WTC11 (cell line): ENCODE data around the gene CACNA2D4. TPM values are rescaled to one million over a fixed set of nuclear protein-coding genes. Genes with fewer than 3 reads are reported as not detected.

Experiments used
- ATAC-seq: fragments of 200-7000 bp; cut with Tn5 transposase; 2 replicates; pipeline ENCODE4 v1.10.0; 2021; ENCODE audit warnings: mild to moderate bottlenecking, moderate library complexity
- CTCF ChIA-PET: fragments of 300-600 bp; sonication (Branson Sonifier 250); formaldehyde crosslinking; loops from one replicate; lab custom pipeline; 2021; ENCODE audit warnings: antibody characterized with exemption; lab: Charles Lee
- POLR2A ChIA-PET: fragments of 350-600 bp; sonication (Branson Sonifier 250); formaldehyde crosslinking; loops from one replicate; lab custom pipeline; 2021; ENCODE audit warnings: antibody characterized with exemption; lab: Charles Lee
- DNase-seq: peaks from one replicate; pipeline ENCODE4 v3.0.0; 2021; ENCODE audit warnings: low spot score
- H3K27ac Mint-ChIP-seq: 2 replicates; pipeline ENCODE4 v1.8.0; 2021; ENCODE audit warnings: mixed read lengths
- H3K27me3 Mint-ChIP-seq: 2 replicates; pipeline ENCODE4 v1.8.0; 2021; ENCODE audit warnings: low read depth, mild to moderate bottlenecking, moderate library complexity, mixed read lengths
- H3K36me3 Mint-ChIP-seq: 2 replicates; pipeline ENCODE4 v1.8.0; 2021; ENCODE audit warnings: mixed read lengths
- H3K4me1 Mint-ChIP-seq: 2 replicates; pipeline ENCODE4 v1.8.0; 2022; ENCODE audit warnings: mixed read lengths
- H3K4me3 Mint-ChIP-seq: 2 replicates; pipeline ENCODE4 v1.8.0; 2021; ENCODE audit warnings: mild to moderate bottlenecking, moderate library complexity, mixed read lengths
- H3K9me3 Mint-ChIP-seq: 2 replicates; pipeline ENCODE4 v1.8.0; 2021; ENCODE audit warnings: mixed read lengths
- ATF1 ChIP-seq: sonication (generic); formaldehyde crosslinking; IDR thresholded peaks from 2 replicates; pipeline ENCODE4 v1.8.1; 2023; ENCODE audit warnings: mild to moderate bottlenecking, moderate library complexity, missing genetic modification reagents
- ATF3 ChIP-seq: sonication (generic); formaldehyde crosslinking; conservative IDR thresholded peaks from 2 replicates; pipeline ENCODE4 v1.8.1; 2022; ENCODE audit warnings: mild to moderate bottlenecking, missing genetic modification reagents
- EMX1 ChIP-seq: fragments of 250-450 bp; sonication (Bioruptor Pico); IDR thresholded peaks from 2 replicates; pipeline ENCODE4 v1.8.0; 2021; ENCODE audit warnings: mild to moderate bottlenecking
- ETV6 ChIP-seq: sonication (generic); formaldehyde crosslinking; IDR thresholded peaks from 2 replicates; pipeline ENCODE4 v1.8.1; 2022; ENCODE audit warnings: mild to moderate bottlenecking, missing genetic modification reagents
- FOXJ3 ChIP-seq: sonication (generic); formaldehyde crosslinking; IDR thresholded peaks from 2 replicates; pipeline ENCODE4 v1.9.0; 2021; ENCODE audit warnings: missing genetic modification reagents, mild to moderate bottlenecking, borderline replicate concordance
- GABPB1 ChIP-seq: sonication (generic); formaldehyde crosslinking; IDR thresholded peaks from 2 replicates; pipeline ENCODE4 v1.8.1; 2023; ENCODE audit warnings: mild to moderate bottlenecking, missing genetic modification reagents
- JUN ChIP-seq: sonication (generic); formaldehyde crosslinking; IDR thresholded peaks from 2 replicates; pipeline ENCODE4 v1.8.0; 2023; ENCODE audit warnings: mild to moderate bottlenecking, missing genetic modification reagents
- MXD4 ChIP-seq: fragments of 250-450 bp; sonication (Bioruptor Pico); IDR thresholded peaks from 2 replicates; pipeline ENCODE4 v1.8.0; 2021; ENCODE audit warnings: mild to moderate bottlenecking, moderate library complexity, borderline replicate concordance
- MYBL2 ChIP-seq: sonication (generic); formaldehyde crosslinking; IDR thresholded peaks from 2 replicates; pipeline ENCODE4 v1.8.1; 2023; ENCODE audit warnings: mild to moderate bottlenecking, moderate library complexity, missing genetic modification reagents
- OVOL2 ChIP-seq: fragments of 250-450 bp; sonication (Bioruptor Pico); IDR thresholded peaks from 2 replicates; pipeline ENCODE4 v1.9.0; 2021; ENCODE audit warnings: mild to moderate bottlenecking, borderline replicate concordance
- PRRX2 ChIP-seq: fragments of 250-450 bp; sonication (Bioruptor Pico); IDR thresholded peaks from 2 replicates; pipeline ENCODE4 v1.8.0; 2021; ENCODE audit warnings: mild to moderate bottlenecking
- TP53 ChIP-seq: sonication (generic); formaldehyde crosslinking; IDR thresholded peaks from 2 replicates; pipeline ENCODE4 v1.8.1; 2023; ENCODE audit warnings: mild to moderate bottlenecking, missing genetic modification reagents
- USF1 ChIP-seq: sonication (generic); formaldehyde crosslinking; IDR thresholded peaks from 2 replicates; pipeline ENCODE4 v1.8.0; 2022; ENCODE audit warnings: mild to moderate bottlenecking, missing genetic modification reagents
- ZNF396 ChIP-seq: fragments of 250-450 bp; sonication (Bioruptor Pico); IDR thresholded peaks from 2 replicates; pipeline ENCODE4 v1.8.0; 2021; ENCODE audit warnings: mild to moderate bottlenecking, moderate library complexity, borderline replicate concordance
- ZNF512 ChIP-seq: sonication (generic); formaldehyde crosslinking; IDR thresholded peaks from 2 replicates; pipeline ENCODE4 v1.8.1; 2022; ENCODE audit warnings: missing genetic modification reagents, borderline replicate concordance
- total RNA-seq: library from RNA; stranded (reverse); gene quantifications from 3 replicates; pipeline ENCODE4 v1.2.3, GENCODE V29; 2021
- TF ChIP-seq, protein P1 (sequence below): sonication (generic); formaldehyde crosslinking; IDR thresholded peaks from 2 replicates; pipeline ENCODE4 v1.8.1; 2023; ENCODE audit warnings: mild to moderate bottlenecking, missing genetic modification reagents, moderate library complexity
- TF ChIP-seq, protein P2 (sequence below): sonication (generic); formaldehyde crosslinking; IDR thresholded peaks from 2 replicates; pipeline ENCODE4 v1.8.1; 2023; ENCODE audit warnings: mild to moderate bottlenecking, missing genetic modification reagents, moderate library complexity
- TF ChIP-seq, protein P3 (sequence below): sonication (generic); formaldehyde crosslinking; IDR thresholded peaks from 2 replicates; pipeline ENCODE4 v1.8.1; 2023; ENCODE audit warnings: mild to moderate bottlenecking, missing genetic modification reagents, borderline replicate concordance

CACNA2D4 gene
- total RNA-seq, 1 experiment from 2014 or later = 0.04 TPM

GRCh38 chr12:1839464-1839863 lies 79.0 kb downstream of the CACNA2D4 start:
- H3K4me1 Mint-ChIP-seq = peaks cover 34% of the 10 kb centered on the region

GRCh38 chr12:1838994-1839365 lies 79.5 kb downstream of the CACNA2D4 start:
- no peaks in the 10 kb centered on the region for H3K27me3 Mint-ChIP-seq
- ChIA-PET POLR2A (no interaction called here), CTCF (interaction anchor here (0.6 to 3.6 kb wide), 5 partner anchors 39 to 204 kb away, joined by 3 to 13 read pairs (median 4); no protein-coding TSS in a partner anchor)
- DNase-seq = peak; percentile 9
- H3K36me3 Mint-ChIP-seq = no peaks in the 10 kb centered on the region
- H3K4me3 Mint-ChIP-seq = no peak overlapping the region
- peak overlapping the region; percentile 88 for H3K27ac Mint-ChIP-seq
- TF ChIP-seq JUN (CRISPR knock-in tag) (no peak), ZNF512 (CRISPR knock-in tag) (no peak), GABPB1 (CRISPR knock-in tag) (no peak), FOXJ3 (CRISPR knock-in tag) (no peak), USF1 (CRISPR knock-in tag) (no peak), TP53 (CRISPR knock-in tag) (no peak), ATF3 (CRISPR knock-in tag) (no peak), ZNF396 (CRISPR knock-in tag) (no peak), EMX1 (CRISPR knock-in tag) (no peak)
- TF ChIP-seq, protein P1, sequence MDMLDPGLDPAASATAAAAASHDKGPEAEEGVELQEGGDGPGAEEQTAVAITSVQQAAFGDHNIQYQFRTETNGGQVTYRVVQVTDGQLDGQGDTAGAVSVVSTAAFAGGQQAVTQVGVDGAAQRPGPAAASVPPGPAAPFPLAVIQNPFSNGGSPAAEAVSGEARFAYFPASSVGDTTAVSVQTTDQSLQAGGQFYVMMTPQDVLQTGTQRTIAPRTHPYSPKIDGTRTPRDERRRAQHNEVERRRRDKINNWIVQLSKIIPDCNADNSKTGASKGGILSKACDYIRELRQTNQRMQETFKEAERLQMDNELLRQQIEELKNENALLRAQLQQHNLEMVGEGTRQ (CRISPR knock-in tag) = no peak
- TF ChIP-seq, protein P2, sequence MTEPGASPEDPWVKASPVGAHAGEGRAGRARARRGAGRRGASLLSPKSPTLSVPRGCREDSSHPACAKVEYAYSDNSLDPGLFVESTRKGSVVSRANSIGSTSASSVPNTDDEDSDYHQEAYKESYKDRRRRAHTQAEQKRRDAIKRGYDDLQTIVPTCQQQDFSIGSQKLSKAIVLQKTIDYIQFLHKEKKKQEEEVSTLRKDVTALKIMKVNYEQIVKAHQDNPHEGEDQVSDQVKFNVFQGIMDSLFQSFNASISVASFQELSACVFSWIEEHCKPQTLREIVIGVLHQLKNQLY (CRISPR knock-in tag) = no peak
- peaks cover 30% of the 10 kb centered on the region for H3K4me1 Mint-ChIP-seq
- ATAC-seq = no peak
- H3K9me3 Mint-ChIP-seq = no peaks in the 10 kb centered on the region

More at GRCh38 chr12:1839464-1839863, 79.0 kb downstream of the CACNA2D4 start:
- DNase-seq = no peak
- POLR2A ChIA-PET = no interaction called here
- no peak overlapping the region for H3K4me3 Mint-ChIP-seq
- H3K36me3 Mint-ChIP-seq = no peaks in the 10 kb centered on the region
- no peak for TF ChIP-seq PRRX2
- TF ChIP-seq MXD4 (CRISPR knock-in tag) = no peak
- no peak for TF ChIP-seq ATF1 (CRISPR knock-in tag)
- TF ChIP-seq, protein P3, sequence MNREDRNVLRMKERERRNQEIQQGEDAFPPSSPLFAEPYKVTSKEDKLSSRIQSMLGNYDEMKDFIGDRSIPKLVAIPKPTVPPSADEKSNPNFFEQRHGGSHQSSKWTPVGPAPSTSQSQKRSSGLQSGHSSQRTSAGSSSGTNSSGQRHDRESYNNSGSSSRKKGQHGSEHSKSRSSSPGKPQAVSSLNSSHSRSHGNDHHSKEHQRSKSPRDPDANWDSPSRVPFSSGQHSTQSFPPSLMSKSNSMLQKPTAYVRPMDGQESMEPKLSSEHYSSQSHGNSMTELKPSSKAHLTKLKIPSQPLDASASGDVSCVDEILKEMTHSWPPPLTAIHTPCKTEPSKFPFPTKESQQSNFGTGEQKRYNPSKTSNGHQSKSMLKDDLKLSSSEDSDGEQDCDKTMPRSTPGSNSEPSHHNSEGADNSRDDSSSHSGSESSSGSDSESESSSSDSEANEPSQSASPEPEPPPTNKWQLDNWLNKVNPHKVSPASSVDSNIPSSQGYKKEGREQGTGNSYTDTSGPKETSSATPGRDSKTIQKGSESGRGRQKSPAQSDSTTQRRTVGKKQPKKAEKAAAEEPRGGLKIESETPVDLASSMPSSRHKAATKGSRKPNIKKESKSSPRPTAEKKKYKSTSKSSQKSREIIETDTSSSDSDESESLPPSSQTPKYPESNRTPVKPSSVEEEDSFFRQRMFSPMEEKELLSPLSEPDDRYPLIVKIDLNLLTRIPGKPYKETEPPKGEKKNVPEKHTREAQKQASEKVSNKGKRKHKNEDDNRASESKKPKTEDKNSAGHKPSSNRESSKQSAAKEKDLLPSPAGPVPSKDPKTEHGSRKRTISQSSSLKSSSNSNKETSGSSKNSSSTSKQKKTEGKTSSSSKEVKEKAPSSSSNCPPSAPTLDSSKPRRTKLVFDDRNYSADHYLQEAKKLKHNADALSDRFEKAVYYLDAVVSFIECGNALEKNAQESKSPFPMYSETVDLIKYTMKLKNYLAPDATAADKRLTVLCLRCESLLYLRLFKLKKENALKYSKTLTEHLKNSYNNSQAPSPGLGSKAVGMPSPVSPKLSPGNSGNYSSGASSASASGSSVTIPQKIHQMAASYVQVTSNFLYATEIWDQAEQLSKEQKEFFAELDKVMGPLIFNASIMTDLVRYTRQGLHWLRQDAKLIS (CRISPR knock-in tag) = no peak
- TF ChIP-seq ETV6 (CRISPR knock-in tag) = no peak
- TF ChIP-seq MYBL2 (CRISPR knock-in tag) = no peak
- no peak for TF ChIP-seq ZNF396 (CRISPR knock-in tag)
- no peak for TF ChIP-seq OVOL2 (CRISPR knock-in tag)
- no peak for ATAC-seq
- CTCF ChIA-PET = interaction anchor here (0.6 to 3.6 kb wide), 6 partner anchors 38 to 205 kb away, joined by 3 to 13 read pairs (median 4); no protein-coding TSS in a partner anchor
- H3K27ac Mint-ChIP-seq = 0 out of 2 replicates have a peak overlapping the region, but pooled peaks have one; percentile 29
- no peaks in the 10 kb centered on the region for H3K9me3 Mint-ChIP-seq
- no peaks in the 10 kb centered on the region for H3K27me3 Mint-ChIP-seq
